Tibial nerve (tissue), 4 donors: ENCODE results near the gene AARSD1.

Experiments used
- EP300 ChIP-seq, 2 donors: sonication (generic); formaldehyde crosslinking; IDR thresholded peaks; one replicate each; pipeline ENCODE4 v1.6.1; 2017; ENCODE audit warnings: antibody characterized with exemption in 2 of 2, mild to moderate bottlenecking in 1 of 2
- POLR2A ChIP-seq, 2 donors: fragments of 450-650 bp; IDR thresholded peaks; one replicate each; pipeline ENCODE4 v1.6.1; 2017; ENCODE audit warnings: antibody characterized with exemption in 2 of 2, mild to moderate bottlenecking in 2 of 2, moderate library complexity in 2 of 2
- TF ChIP-seq, protein P1 (sequence below), 5 experiments: fragments of 200-600 bp in 3 of 5; fragments of 450-650 bp in 2 of 5; sonication (generic) in 3 of 5; IDR thresholded peaks; one replicate each; pipeline ENCODE4 v1.5.1; 2016 to 2019; ENCODE audit warnings: antibody characterized with exemption in 5 of 5, mild to moderate bottlenecking in 3 of 5, moderate library complexity in 2 of 5

DNA sequence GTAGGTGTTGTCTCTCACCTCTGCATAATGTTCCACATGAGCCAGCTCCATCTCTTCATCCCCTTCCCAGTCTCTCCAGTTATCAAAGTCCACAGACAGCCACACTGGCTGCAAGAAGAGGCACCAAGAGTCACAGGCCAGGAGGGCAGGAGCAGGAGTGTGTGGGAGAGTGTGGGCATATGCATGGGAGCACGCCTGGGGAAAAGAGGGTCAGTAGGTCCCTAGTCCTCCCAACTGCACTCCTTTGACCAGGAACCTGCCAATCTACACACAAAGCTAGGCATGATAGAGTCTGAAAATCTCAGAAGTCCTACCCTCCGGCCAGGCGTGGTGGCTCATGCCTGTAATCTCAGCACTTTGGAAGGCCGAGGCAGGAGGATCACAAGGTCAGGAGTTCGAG is 7.3 kb upstream of the AARSD1 start:
- TF ChIP-seq, protein P1, sequence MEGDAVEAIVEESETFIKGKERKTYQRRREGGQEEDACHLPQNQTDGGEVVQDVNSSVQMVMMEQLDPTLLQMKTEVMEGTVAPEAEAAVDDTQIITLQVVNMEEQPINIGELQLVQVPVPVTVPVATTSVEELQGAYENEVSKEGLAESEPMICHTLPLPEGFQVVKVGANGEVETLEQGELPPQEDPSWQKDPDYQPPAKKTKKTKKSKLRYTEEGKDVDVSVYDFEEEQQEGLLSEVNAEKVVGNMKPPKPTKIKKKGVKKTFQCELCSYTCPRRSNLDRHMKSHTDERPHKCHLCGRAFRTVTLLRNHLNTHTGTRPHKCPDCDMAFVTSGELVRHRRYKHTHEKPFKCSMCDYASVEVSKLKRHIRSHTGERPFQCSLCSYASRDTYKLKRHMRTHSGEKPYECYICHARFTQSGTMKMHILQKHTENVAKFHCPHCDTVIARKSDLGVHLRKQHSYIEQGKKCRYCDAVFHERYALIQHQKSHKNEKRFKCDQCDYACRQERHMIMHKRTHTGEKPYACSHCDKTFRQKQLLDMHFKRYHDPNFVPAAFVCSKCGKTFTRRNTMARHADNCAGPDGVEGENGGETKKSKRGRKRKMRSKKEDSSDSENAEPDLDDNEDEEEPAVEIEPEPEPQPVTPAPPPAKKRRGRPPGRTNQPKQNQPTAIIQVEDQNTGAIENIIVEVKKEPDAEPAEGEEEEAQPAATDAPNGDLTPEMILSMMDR (IDR thresholded peaks at IDR 0.05), result no peak
- TF ChIP-seq POLR2A (IDR thresholded peaks at IDR 0.05) (no peak), EP300 (IDR thresholded peaks at IDR 0.05) (no peak)
